A549 (cell line): ENCODE measurements around the gene PPFIA4.

Experiments used
- BHLHE40 ChIP-seq: IDR thresholded peaks from 2 replicates; pipeline ENCODE4 v1.6.1; 2012; ENCODE audit warnings: low read depth, low read length, inconsistent platforms
- CHD2 ChIP-seq: fragments of 150-350 bp; IDR thresholded peaks from 2 replicates; pipeline ENCODE4 v1.6.1; 2014; ENCODE audit warnings: low read length; ENCODE audit not compliant: partially characterized antibody
- POLR2A ChIP-seq: IDR thresholded peaks from 2 replicates; pipeline ENCODE4 v1.6.1; 2012; ENCODE audit warnings: mild to moderate bottlenecking, low read length
- TF ChIP-seq, protein P1 (sequence below): fragments of >200 bp; sonication (Bioruptor Twin); formaldehyde crosslinking; IDR thresholded peaks from 3 replicates; pipeline ENCODE4 v1.5.1; 2016
- TF ChIP-seq, protein P2 (sequence below): IDR thresholded peaks from 2 replicates; pipeline ENCODE4 v1.6.1; 2012

- TF ChIP-seq BHLHE40: no peak
- TF ChIP-seq, protein P1, sequence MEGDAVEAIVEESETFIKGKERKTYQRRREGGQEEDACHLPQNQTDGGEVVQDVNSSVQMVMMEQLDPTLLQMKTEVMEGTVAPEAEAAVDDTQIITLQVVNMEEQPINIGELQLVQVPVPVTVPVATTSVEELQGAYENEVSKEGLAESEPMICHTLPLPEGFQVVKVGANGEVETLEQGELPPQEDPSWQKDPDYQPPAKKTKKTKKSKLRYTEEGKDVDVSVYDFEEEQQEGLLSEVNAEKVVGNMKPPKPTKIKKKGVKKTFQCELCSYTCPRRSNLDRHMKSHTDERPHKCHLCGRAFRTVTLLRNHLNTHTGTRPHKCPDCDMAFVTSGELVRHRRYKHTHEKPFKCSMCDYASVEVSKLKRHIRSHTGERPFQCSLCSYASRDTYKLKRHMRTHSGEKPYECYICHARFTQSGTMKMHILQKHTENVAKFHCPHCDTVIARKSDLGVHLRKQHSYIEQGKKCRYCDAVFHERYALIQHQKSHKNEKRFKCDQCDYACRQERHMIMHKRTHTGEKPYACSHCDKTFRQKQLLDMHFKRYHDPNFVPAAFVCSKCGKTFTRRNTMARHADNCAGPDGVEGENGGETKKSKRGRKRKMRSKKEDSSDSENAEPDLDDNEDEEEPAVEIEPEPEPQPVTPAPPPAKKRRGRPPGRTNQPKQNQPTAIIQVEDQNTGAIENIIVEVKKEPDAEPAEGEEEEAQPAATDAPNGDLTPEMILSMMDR: no peak
- TF ChIP-seq CHD2: no peak
- TF ChIP-seq, protein P2, sequence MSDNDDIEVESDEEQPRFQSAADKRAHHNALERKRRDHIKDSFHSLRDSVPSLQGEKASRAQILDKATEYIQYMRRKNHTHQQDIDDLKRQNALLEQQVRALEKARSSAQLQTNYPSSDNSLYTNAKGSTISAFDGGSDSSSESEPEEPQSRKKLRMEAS: no peak
- no peak for TF ChIP-seq POLR2A
Measured at GRCh38 chr1:203101813-203102634, 75.7 kb downstream of the PPFIA4 start.
